Adrenal gland (tissue), 12 donors: ENCODE results near the gene KIAA1671. TPM values are rescaled to one million over a fixed set of nuclear protein-coding genes. Genes with fewer than 3 reads are reported as not detected.

Source experiments
- DNase-seq, 7 donors: peaks; one replicate each; pipeline ENCODE4 v3.0.0-alpha.2; 2019 to 2020
- H3K27ac ChIP-seq, 5 donors: fragments of 200-600 bp; sonication (generic) in 4 of 5; 1 replicate in 3 of 5; 2 replicates in 2 of 5; pipeline versions ENCODE4 v1.5.1 to v1.8.0; 2016 to 2020; ENCODE audit warnings: mild to moderate bottlenecking in 1 of 5
- H3K27me3 ChIP-seq: fragments of 200-600 bp; 2 replicates; pipeline ENCODE4 v1.8.0; 2021
- H3K36me3 ChIP-seq, 2 donors: fragments of 200-600 bp; replicated peaks in 1 of 2; 1 replicate in 1 of 2; 2 replicates in 1 of 2; pipeline versions ENCODE4 v1.5.1 to v1.8.0; 2018 to 2022
- H3K4me1 ChIP-seq, 2 donors: fragments of 200-600 bp; replicated peaks in 1 of 2; 1 replicate in 1 of 2; 2 replicates in 1 of 2; pipeline versions ENCODE4 v1.5.1 to v1.8.0; 2018 to 2021
- H3K4me3 ChIP-seq, 4 donors: fragments of 200-600 bp; sonication (generic) in 3 of 4; one replicate each; pipeline ENCODE4 v1.5.1; 2016 to 2018
- H3K9me3 ChIP-seq, 3 donors: fragments of 200-600 bp; sonication (generic) in 1 of 3; replicated peaks in 1 of 3; 1 replicate in 2 of 3; 2 replicates in 1 of 3; pipeline versions ENCODE4 v1.5.1 to v1.8.0; 2016 to 2021
- CTCF ChIP-seq, 6 experiments: fragments of 450-650 bp in 4 of 6; fragments of 200-600 bp in 2 of 6; sonication (generic) in 1 of 6; IDR thresholded peaks; 1 replicate in 5 of 6; 2 replicates in 1 of 6; pipeline versions ENCODE4 v1.5.1 to v1.8.0; 2016 to 2021; ENCODE audit warnings: antibody characterized with exemption in 6 of 6, mild to moderate bottlenecking in 2 of 6, moderate library complexity in 1 of 6
- POLR2A ChIP-seq, 2 donors: fragments of 450-650 bp; IDR thresholded peaks; one replicate each; pipeline ENCODE4 v1.6.1; 2017; ENCODE audit warnings: antibody characterized with exemption in 2 of 2, mild to moderate bottlenecking in 2 of 2, moderate library complexity in 1 of 2
- WGBS, 4 donors: extraction: QIAGEN DNeasy Blood & Tissue Kit in 2 of 4; methylation state at CpG; one replicate each; pipeline versions ENCODE4 v1.1.5 to v1.1.7; 2013 to 2017; 5-methylcytosine and 5-hydroxymethylcytosine counted together
- intact Hi-C, 2 donors: fragments of 100-400 bp; cut with DNase I; formaldehyde crosslinking; loops; one replicate each; pipeline versions ENCODE4 v1.14.1 to v1.15.0; 2022 to 2023
- polyA plus RNA-seq, 3 donors: library from polyadenylated mRNA; stranded (reverse); fragments of 200-250 nt in 2 of 3; fragments of 350-450 nt in 1 of 3; fragmentation: Illumina TruSeq in 1 of 3; extraction: RNeasy Lipid Tissue Mini Kit (QIAGEN cat#74804) in 1 of 3; gene quantifications; one replicate each; pipeline ENCODE4 v1.2.3, GENCODE V29; 2013 to 2014
- total RNA-seq, 9 donors: library from RNA; depleted of rRNA in 4 of 9; stranded (reverse); fragments of >200 nt in 4 of 9; fragments of 120-200 nt in 1 of 9; fragmentation: NEBNext Ultra II Directional in 1 of 9; extraction: Animal tissue kit (Norgen Biotek cat#: 25700) in 1 of 9; gene quantifications; one replicate each; pipeline versions ENCODE4 v1.1.0 to v1.2.4, GENCODE V29; 2013 to 2023
- donor health status: healthy with polysubstance abuse.
- donor health status: Bipolar disorder and iron deficiency.
- donor health status: DM: yes; HTN: yes; CAD: no.
- donor health status: DM: no; HTN: no; CAD: no.
- donor health status: DM: no; HTN: no; CAD: no.
- donor health status: DM: yes; HTN: yes; CAD: no.

KIAA1671 gene
- total and polyA plus RNA-seq, 12 donors: 5.3 to 71.0 (median 45.8) TPM

GRCh38 chr22:25213221-25213620 is 260.7 kb downstream of the KIAA1671 start:
- DNase-seq: no peak
- no peaks in the 10 kb centered on the region for H3K36me3 ChIP-seq
- H3K27me3 ChIP-seq: no peaks in the 10 kb centered on the region
- no peak overlapping the region for H3K4me3 ChIP-seq
- intact Hi-C loops: no loop called here
- no peak overlapping the region for H3K27ac ChIP-seq
- no peak for TF ChIP-seq CTCF (IDR thresholded peaks at IDR 0.05)
- no peak for TF ChIP-seq POLR2A (IDR thresholded peaks at IDR 0.05)
- no peaks in the 10 kb centered on the region for H3K9me3 ChIP-seq
- H3K4me1 ChIP-seq: no peaks in the 10 kb centered on the region
- 76 to 88% (median 81%) methylated on average over 3 of the region's 3 CpGs for WGBS, 4 donors

- DNase-seq: no peak
- H3K36me3 ChIP-seq: no peaks in the 10 kb centered on the region
- no peak for TF ChIP-seq POLR2A (IDR thresholded peaks at IDR 0.05)
- 57 to 77% (median 69%) methylated on average over 2 of the region's 2 CpGs for WGBS, 4 donors
- no peaks in the 10 kb centered on the region for H3K4me1 ChIP-seq
- no peaks in the 10 kb centered on the region for H3K9me3 ChIP-seq
- H3K4me3 ChIP-seq: no peak overlapping the region
- intact Hi-C loops: no loop called here
- no peak overlapping the region for H3K27ac ChIP-seq
- no peaks in the 10 kb centered on the region for H3K27me3 ChIP-seq
Observed at GRCh38 chr22:25216230-25216629, 263.7 kb downstream of the KIAA1671 start.

DNA sequence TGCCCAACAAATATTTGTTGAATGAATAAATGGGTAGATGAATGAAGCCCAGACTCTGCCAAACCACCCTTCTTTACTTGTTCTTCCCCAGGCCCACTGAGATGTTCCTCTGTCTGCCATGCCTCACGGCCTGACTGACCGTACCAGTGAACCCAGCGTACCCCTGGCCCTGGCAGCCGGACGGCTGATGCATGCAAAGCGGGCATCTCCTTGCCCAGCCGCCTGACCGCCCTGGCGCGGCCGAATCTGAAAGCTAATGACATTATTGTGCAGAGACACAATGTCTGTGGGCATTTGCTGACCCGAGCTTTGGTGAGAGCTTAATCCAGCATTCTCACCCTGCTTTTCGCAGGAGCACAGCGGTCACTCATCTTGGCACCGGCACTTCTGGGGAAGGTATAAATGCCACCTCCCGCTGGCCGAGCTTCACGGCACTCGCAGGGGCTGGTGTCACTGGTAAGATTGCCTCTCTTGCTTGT is 266.7 kb downstream of the KIAA1671 start, which contains the start of gene CRYBB2:
Gene CRYBB2, plus strand, starts transcription at position 429 of the 479 bp plus-strand sequence. CDS start 1,791 bp downstream, outside the sequence.
- H3K36me3 ChIP-seq: no peaks in the 10 kb centered on the region
- H3K4me1 ChIP-seq: no peaks in the 10 kb centered on the region
- DNase-seq: no peak
- TF ChIP-seq POLR2A (IDR thresholded peaks at IDR 0.05) (no peak), CTCF (IDR thresholded peaks at IDR 0.05) (no peak)
- no peaks in the 10 kb centered on the region for H3K27me3 ChIP-seq
- H3K27ac ChIP-seq: no peak within 1 kb of the TSS
- intact Hi-C loops: no loop called here
- no peak within 1 kb of the TSS for H3K4me3 ChIP-seq
- H3K9me3 ChIP-seq: no peaks in the 10 kb centered on the region
- 86 to 89% (median 89%) methylated on average over 19 of the region's 19 CpGs for WGBS, 4 donors

DNA sequence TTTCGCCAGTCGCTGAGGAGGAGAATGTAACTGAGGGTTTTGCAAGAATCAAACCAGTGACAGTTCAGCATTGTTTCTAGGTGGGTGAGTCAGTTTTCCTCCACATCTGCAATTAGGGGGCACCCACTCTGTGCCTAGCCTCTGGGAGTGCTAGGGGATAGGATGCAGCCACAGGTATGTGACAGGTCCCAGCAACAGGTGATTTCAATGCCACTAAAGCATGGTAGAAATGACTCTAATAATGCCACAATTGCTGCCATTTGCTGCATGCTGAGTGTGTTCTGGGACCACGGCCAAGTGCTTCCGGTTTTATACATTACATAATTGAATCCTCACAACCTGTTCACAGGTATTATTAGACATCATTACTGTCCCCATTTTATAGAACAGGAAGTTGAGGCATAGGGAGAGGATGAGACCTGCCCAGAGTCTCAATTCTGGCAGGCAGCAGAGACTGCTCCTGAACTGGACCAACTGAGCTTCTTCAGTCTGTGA is 267.5 kb downstream of the KIAA1671 start:
- intact Hi-C loops: no loop called here
- Histone ChIP-seq H3K36me3 (no peaks in the 10 kb centered on the region), H3K9me3 (no peaks in the 10 kb centered on the region), H3K27ac (no peak overlapping the region), H3K27me3 (no peaks in the 10 kb centered on the region), H3K4me3 (no peak overlapping the region), H3K4me1 (no peaks in the 10 kb centered on the region)
- 41 to 61% (median 52%) methylated on average over 4 of the region's 4 CpGs for WGBS, 4 donors
- TF ChIP-seq CTCF (IDR thresholded peaks at IDR 0.05) (no peak), POLR2A (IDR thresholded peaks at IDR 0.05) (no peak)
- DNase-seq: no peak

- TF ChIP-seq POLR2A (IDR thresholded peaks at IDR 0.05) (no peak), CTCF (IDR thresholded peaks at IDR 0.05) (no peak)
- no peak for DNase-seq
- no peak overlapping the region for H3K4me3 ChIP-seq
- H3K36me3 ChIP-seq: no peaks in the 10 kb centered on the region
- WGBS, 4 donors: 77 to 86% (median 78%) methylated on average over 8 of the region's 8 CpGs
- no peak overlapping the region for H3K27ac ChIP-seq
- H3K4me1 ChIP-seq: no peaks in the 10 kb centered on the region
- no peaks in the 10 kb centered on the region for H3K9me3 ChIP-seq
- no peaks in the 10 kb centered on the region for H3K27me3 ChIP-seq
- intact Hi-C loops: no loop called here
Observed at GRCh38 chr22:25221790-25222189, 269.3 kb downstream of the KIAA1671 start.
